HUES48 (cell line): ENCODE results near the gene CYTH2.

Source experiments
- H3K27ac ChIP-seq: one replicate; pipeline ENCODE4 v1.7.0; 2013; ENCODE audit warnings: low read depth, low read length, inconsistent platforms
- H3K27me3 ChIP-seq: 2 replicates; pipeline ENCODE4 v1.6.1; 2013; ENCODE audit warnings: mild to moderate bottlenecking, low read length; ENCODE audit not compliant: control insufficient read depth, insufficient read depth
- H3K36me3 ChIP-seq: 2 replicates; pipeline ENCODE4 v1.6.1; 2013; ENCODE audit warnings: low read length; ENCODE audit not compliant: control insufficient read depth, insufficient read depth
- H3K4me1 ChIP-seq: 2 replicates; pipeline ENCODE4 v1.6.1; 2013; ENCODE audit warnings: mild to moderate bottlenecking, low read length; ENCODE audit not compliant: control insufficient read depth, insufficient read depth
- H3K4me3 ChIP-seq: 2 replicates; pipeline ENCODE4 v1.5.1; 2013; ENCODE audit warnings: mild to moderate bottlenecking, low read depth, low read length
- H3K9ac ChIP-seq: 2 replicates; pipeline ENCODE4 v1.6.1; 2013; ENCODE audit warnings: mild to moderate bottlenecking, low read depth, low read length, moderate library complexity
- H3K9me3 ChIP-seq: 2 replicates; pipeline ENCODE4 v1.6.1; 2013; ENCODE audit warnings: low read length; ENCODE audit not compliant: control insufficient read depth, insufficient read depth

CYTH2 gene

GRCh38 chr19:48497728-48498594, 28.8 kb downstream of the CYTH2 start:
- Histone ChIP-seq H3K27me3 (no peaks in the 10 kb centered on the region), H3K9ac (no peak overlapping the region), H3K9me3 (no peaks in the 10 kb centered on the region), H3K27ac (no peak overlapping the region), H3K4me1 (0 out of 2 replicates have a peak, but pooled peaks cover 15% of the 10 kb centered on the region), H3K4me3 (no peak overlapping the region), H3K36me3 (no peaks in the 10 kb centered on the region)

GRCh38 chr19:48498595-48499311, 29.6 kb downstream of the CYTH2 start:
- Histone ChIP-seq H3K9ac (no peak overlapping the region), H3K27ac (no peak overlapping the region), H3K36me3 (no peaks in the 10 kb centered on the region), H3K4me3 (no peak overlapping the region), H3K27me3 (no peaks in the 10 kb centered on the region), H3K9me3 (no peaks in the 10 kb centered on the region), H3K4me1 (0 out of 2 replicates have a peak, but pooled peaks cover 15% of the 10 kb centered on the region)

- Histone ChIP-seq H3K27ac (no peak overlapping the region), H3K4me3 (no peak overlapping the region), H3K36me3 (no peaks in the 10 kb centered on the region), H3K9me3 (no peaks in the 10 kb centered on the region), H3K9ac (no peak overlapping the region), H3K4me1 (0 out of 2 replicates have a peak, but pooled peaks cover 12% of the 10 kb centered on the region), H3K27me3 (no peaks in the 10 kb centered on the region)
These were observed 30.3 kb downstream of the CYTH2 start for GRCh38 chr19:48499316-48500090.

- Histone ChIP-seq H3K27me3 (no peaks in the 10 kb centered on the region), H3K4me1 (0 out of 2 replicates have a peak, but pooled peaks cover 12% of the 10 kb centered on the region), H3K27ac (peak overlapping the region; percentile 70), H3K4me3 (peak overlapping the region; percentile 55), H3K9me3 (no peaks in the 10 kb centered on the region), H3K9ac (no peak overlapping the region; the same call in 1 of the 2 replicates), H3K36me3 (no peaks in the 10 kb centered on the region)
These were observed 31.8 kb downstream of the CYTH2 start for GRCh38 chr19:48500830-48501493.

- Histone ChIP-seq H3K27ac (peak overlapping the region; percentile 70), H3K4me1 (0 out of 2 replicates have a peak, but pooled peaks cover 12% of the 10 kb centered on the region), H3K4me3 (peak overlapping the region; percentile 55), H3K9me3 (no peaks in the 10 kb centered on the region), H3K9ac (no peak overlapping the region; the same call in 1 of the 2 replicates), H3K36me3 (no peaks in the 10 kb centered on the region), H3K27me3 (no peaks in the 10 kb centered on the region)
These were observed 32.6 kb downstream of the CYTH2 start for GRCh38 chr19:48501494-48502349.

GRCh38 chr19:48502350-48503018, 33.3 kb downstream of the CYTH2 start:
- H3K9ac ChIP-seq = no peak overlapping the region; the same call in 1 of the 2 replicates
- H3K9me3 ChIP-seq = no peaks in the 10 kb centered on the region
- no peaks in the 10 kb centered on the region for H3K27me3 ChIP-seq
- H3K4me1 ChIP-seq = 0 out of 2 replicates have a peak, but pooled peaks cover 12% of the 10 kb centered on the region
- peak overlapping the region; percentile 62 for H3K4me3 ChIP-seq
- peak overlapping the region; percentile 59 for H3K27ac ChIP-seq
- no peaks in the 10 kb centered on the region for H3K36me3 ChIP-seq

GRCh38 chr19:48506138-48506733, 37.1 kb downstream of the CYTH2 start:
- Histone ChIP-seq H3K27ac (no peak overlapping the region), H3K9me3 (no peaks in the 10 kb centered on the region), H3K4me3 (no peak overlapping the region), H3K27me3 (no peaks in the 10 kb centered on the region), H3K9ac (no peak overlapping the region), H3K36me3 (no peaks in the 10 kb centered on the region), H3K4me1 (0 out of 2 replicates have a peak, but pooled peaks cover 5% of the 10 kb centered on the region)

GRCh38 chr19:48507911-48508439, 38.8 kb downstream of the CYTH2 start:
- H3K27me3 ChIP-seq = peaks cover 12% of the 10 kb centered on the region
- H3K9me3 ChIP-seq = no peaks in the 10 kb centered on the region
- H3K4me3 ChIP-seq = no peak overlapping the region
- H3K4me1 ChIP-seq = no peaks in the 10 kb centered on the region
- no peak overlapping the region for H3K9ac ChIP-seq
- H3K27ac ChIP-seq = no peak overlapping the region
- no peaks in the 10 kb centered on the region for H3K36me3 ChIP-seq
